Vagina (tissue), 2 donors: ENCODE measurements around the gene PCYT2. TPM values are rescaled to one million over a fixed set of nuclear protein-coding genes. Genes with fewer than 3 reads are reported as not detected.
"Not testable (repeated sequence)": the region's sequence is repeated elsewhere in the genome, so short reads cannot be mapped to it uniquely, and the experiment has no call there.

Source experiments
- DNase-seq, 2 donors: peaks; one replicate each; pipeline ENCODE4 v3.0.0-alpha.2; 2017; ENCODE audit errors: extremely low spot score in 2 of 2
- H3K27ac ChIP-seq: fragments of 200-600 bp; sonication (generic); one replicate; pipeline ENCODE4 v1.5.1; 2019
- H3K27me3 ChIP-seq: fragments of 200-600 bp; sonication (generic); one replicate; pipeline ENCODE4 v1.5.1; 2019
- H3K36me3 ChIP-seq, 2 donors: fragments of 200-600 bp; sonication (generic); one replicate each; pipeline ENCODE4 v1.5.1; 2017 to 2019
- H3K4me1 ChIP-seq: fragments of 200-600 bp; sonication (generic); one replicate; pipeline ENCODE4 v1.5.1; 2019
- H3K4me3 ChIP-seq, 2 donors: fragments of 200-600 bp; sonication (generic); 1 replicate in 1 of 2; 2 replicates in 1 of 2; pipeline ENCODE4 v1.5.1; 2016 to 2019
- H3K9me3 ChIP-seq: fragments of 200-600 bp; sonication (generic); one replicate; pipeline ENCODE4 v1.5.1; 2019
- CTCF ChIP-seq, 3 experiments: fragments of 450-650 bp in 2 of 3; fragments of 200-600 bp in 1 of 3; sonication (generic) in 1 of 3; IDR thresholded peaks; one replicate each; pipeline ENCODE4 v1.5.1; 2017 to 2019; ENCODE audit warnings: antibody characterized with exemption in 3 of 3, mild to moderate bottlenecking in 2 of 3, moderate library complexity in 2 of 3
- POLR2A ChIP-seq, 2 donors: fragments of 450-650 bp; IDR thresholded peaks; one replicate each; pipeline ENCODE4 v1.6.1; 2017; ENCODE audit warnings: antibody characterized with exemption in 2 of 2, mild to moderate bottlenecking in 2 of 2, moderate library complexity in 2 of 2
- POLR2AphosphoS5 ChIP-seq, 2 donors: sonication (generic); formaldehyde crosslinking; IDR thresholded peaks; one replicate each; pipeline ENCODE4 v1.9.0; 2017; ENCODE audit warnings: antibody characterized with exemption in 2 of 2, mild to moderate bottlenecking in 2 of 2, low read depth in 1 of 2; ENCODE audit not compliant: insufficient read depth in 1 of 2
- intact Hi-C: fragments of 100-400 bp; cut with DNase I; formaldehyde crosslinking; loops from one replicate; pipeline ENCODE4 v1.15.1; 2023
- total RNA-seq: library from RNA; depleted of rRNA; stranded (reverse); fragments of >200 nt; gene quantifications from one replicate; pipeline ENCODE4 v1.2.3, GENCODE V29; 2016

The PCYT2 gene
- total RNA-seq, 1 donor from 2014 or later, result 28.0 TPM

GRCh38 chr17:81954131-81955057 is 43.2 kb upstream of the PCYT2 start:
- Histone ChIP-seq H3K27me3 (no peaks in the 10 kb centered on the region), H3K9me3 (no peaks in the 10 kb centered on the region), H3K4me1 (no peaks in the 10 kb centered on the region), H3K4me3 (no peak overlapping the region), H3K36me3 (no peaks in the 10 kb centered on the region), H3K27ac (no peak overlapping the region)
- DNase-seq, result no peak
- TF ChIP-seq POLR2A (IDR thresholded peaks at IDR 0.05) (no peak), POLR2AphosphoS5 (IDR thresholded peaks at IDR 0.05; ENCODE audit: insufficient read depth in 1 of 2, low read depth in 1 of 2) (no peak), CTCF (IDR thresholded peaks at IDR 0.05) (no peak)
- intact Hi-C loops, result loop anchor here (10.0 kb wide), 1 partner anchor 200 kb away; no protein-coding TSS in a partner anchor

DNA sequence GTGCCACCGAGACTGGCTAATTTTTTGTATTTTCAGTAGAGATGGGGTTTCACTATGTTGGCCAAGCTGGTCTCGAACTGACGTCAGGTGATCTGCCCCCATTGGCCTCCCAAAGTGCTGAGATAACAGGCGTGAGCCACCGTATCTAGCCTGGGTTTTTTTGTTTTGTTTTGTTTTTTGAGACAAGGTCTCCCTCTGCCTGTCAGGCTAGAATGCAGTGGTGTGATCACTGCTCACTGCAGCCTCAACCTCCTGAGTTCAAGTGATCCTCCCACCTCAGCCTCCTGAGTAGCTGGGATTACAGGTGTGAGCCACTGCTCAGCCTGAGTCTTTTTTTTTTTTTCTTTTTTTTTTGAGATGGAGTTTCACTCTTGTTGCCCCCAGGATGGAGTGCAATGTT is 42.2 kb upstream of the PCYT2 start:
- not testable (repeated sequence) for H3K36me3 ChIP-seq, H3K4me1 ChIP-seq, DNase-seq, H3K27ac ChIP-seq, H3K27me3 ChIP-seq, H3K9me3 ChIP-seq, H3K4me3 ChIP-seq
- intact Hi-C loops, result loop anchor here (10.0 kb wide), 1 partner anchor 201 kb away; no protein-coding TSS in a partner anchor

DNA sequence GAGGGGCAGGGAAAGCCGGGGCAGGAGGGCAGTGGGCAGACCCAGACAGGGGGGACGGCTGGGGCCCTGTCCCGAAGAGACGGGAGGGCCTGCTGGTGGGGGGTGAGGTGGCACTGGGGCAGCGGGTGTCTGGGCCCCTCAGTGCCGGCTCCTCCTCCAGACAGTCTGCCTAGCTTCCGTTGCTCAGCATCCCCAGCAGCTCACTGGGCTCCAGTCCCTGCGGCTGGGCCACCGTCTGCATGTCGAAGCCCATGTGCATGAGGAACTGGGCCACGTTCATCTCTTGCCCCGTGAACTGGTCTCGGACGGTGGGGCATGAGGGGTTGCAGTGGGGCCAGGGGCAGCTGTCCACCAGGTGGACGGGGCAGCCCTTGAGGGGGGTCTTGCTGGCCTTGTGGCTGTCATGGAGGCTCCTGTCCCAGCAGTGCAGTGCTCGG is 41.6 kb upstream of the PCYT2 start:
- Histone ChIP-seq H3K9me3 (no peaks in the 10 kb centered on the region), H3K4me3 (no peak overlapping the region), H3K27me3 (no peaks in the 10 kb centered on the region), H3K4me1 (no peaks in the 10 kb centered on the region), H3K36me3 (no peaks in the 10 kb centered on the region), H3K27ac (no peak overlapping the region)
- no peak for TF ChIP-seq CTCF (IDR thresholded peaks at IDR 0.05)
- TF ChIP-seq POLR2A (IDR thresholded peaks at IDR 0.05), result no peak
- no peak for TF ChIP-seq POLR2AphosphoS5 (IDR thresholded peaks at IDR 0.05; ENCODE audit: insufficient read depth in 1 of 2, low read depth in 1 of 2)
- intact Hi-C loops, result loop anchor here (10.0 kb wide), 1 partner anchor 202 kb away; no protein-coding TSS in a partner anchor
- DNase-seq, result no peak

DNA sequence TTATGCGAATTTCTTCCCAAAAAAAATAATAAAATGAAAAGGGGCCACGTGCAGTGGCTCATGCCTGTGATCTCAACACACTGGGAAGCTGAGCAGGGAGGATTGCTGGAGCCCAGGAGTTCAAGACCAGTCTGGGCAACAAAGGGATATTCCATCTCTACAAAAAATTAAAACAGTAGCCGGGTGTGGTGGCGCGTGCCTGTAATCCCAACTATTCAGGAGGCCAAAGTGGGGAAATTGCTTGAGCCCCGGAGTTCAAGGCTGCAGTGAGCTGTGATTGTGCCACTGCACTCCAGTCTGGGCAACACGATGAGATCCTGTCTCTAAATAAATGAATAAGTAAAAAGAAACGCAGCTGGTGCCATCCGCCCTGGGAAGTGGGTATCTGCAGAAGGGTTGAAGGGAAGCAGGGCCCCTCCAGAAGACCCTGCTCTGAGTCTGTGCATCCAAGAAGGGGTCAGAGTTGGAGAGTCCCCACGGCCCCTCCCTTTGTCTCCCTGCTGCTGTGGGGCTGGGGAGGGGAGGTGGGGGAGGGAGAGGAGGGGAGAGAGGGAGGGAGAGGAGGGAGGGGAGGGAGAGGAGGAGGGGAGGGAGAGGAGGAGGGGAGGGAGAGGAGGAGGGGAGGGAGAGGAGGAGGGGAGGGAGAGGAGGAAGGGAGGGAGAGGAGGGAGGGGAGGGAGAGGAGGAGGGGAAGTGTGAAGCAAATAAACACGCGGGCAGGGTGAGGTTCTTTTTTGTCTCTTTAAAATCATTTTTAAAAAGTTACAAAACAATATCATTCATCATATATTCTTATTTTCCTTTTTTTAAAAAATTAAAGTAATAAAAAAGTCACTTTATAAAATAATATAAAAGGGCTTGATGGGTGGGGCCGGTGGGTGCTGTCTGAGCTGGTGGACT is 40.8 kb upstream of the PCYT2 start:
- H3K27me3 ChIP-seq, result no peaks in the 10 kb centered on the region
- intact Hi-C loops, result loop anchor here (10.0 kb wide), 1 partner anchor 203 kb away; no protein-coding TSS in a partner anchor
- H3K4me3 ChIP-seq, result no peak overlapping the region
- TF ChIP-seq POLR2AphosphoS5 (IDR thresholded peaks at IDR 0.05; ENCODE audit: insufficient read depth in 1 of 2, low read depth in 1 of 2) (no peak), CTCF (IDR thresholded peaks at IDR 0.05) (no peak), POLR2A (IDR thresholded peaks at IDR 0.05) (no peak)
- no peaks in the 10 kb centered on the region for H3K4me1 ChIP-seq
- H3K36me3 ChIP-seq, result no peaks in the 10 kb centered on the region
- no peaks in the 10 kb centered on the region for H3K9me3 ChIP-seq
- H3K27ac ChIP-seq, result no peak overlapping the region
- DNase-seq, result no peak

- DNase-seq, result no peak
- H3K4me3 ChIP-seq, result no peak overlapping the region
- intact Hi-C loops, result loop anchor here (10.0 kb wide), 1 partner anchor 204 kb away; no protein-coding TSS in a partner anchor
These were observed 39.3 kb upstream of the PCYT2 start for GRCh38 chr17:81950501-81950900.

More at GRCh38 chr17:81950501-81950900, 39.3 kb upstream of the PCYT2 start:
- TF ChIP-seq POLR2AphosphoS5 (IDR thresholded peaks at IDR 0.05; ENCODE audit: insufficient read depth in 1 of 2, low read depth in 1 of 2) (no peak), POLR2A (IDR thresholded peaks at IDR 0.05) (no peak), CTCF (IDR thresholded peaks at IDR 0.05) (no peak)
- Histone ChIP-seq H3K27ac (no peak overlapping the region), H3K27me3 (no peaks in the 10 kb centered on the region), H3K36me3 (no peaks in the 10 kb centered on the region), H3K4me1 (no peaks in the 10 kb centered on the region), H3K9me3 (no peaks in the 10 kb centered on the region)
